Right forelimb (tissue), 1 donor: ENCODE data around the gene TECR.
"Not testable (repeated sequence)": the region's sequence is repeated elsewhere in the genome, so short reads cannot be mapped to it uniquely, and the experiment has no call there.

Source experiments
- DNase-seq: peaks from one replicate; pipeline ENCODE4 v3.0.0-alpha.2; 2018

The TECR gene

DNA sequence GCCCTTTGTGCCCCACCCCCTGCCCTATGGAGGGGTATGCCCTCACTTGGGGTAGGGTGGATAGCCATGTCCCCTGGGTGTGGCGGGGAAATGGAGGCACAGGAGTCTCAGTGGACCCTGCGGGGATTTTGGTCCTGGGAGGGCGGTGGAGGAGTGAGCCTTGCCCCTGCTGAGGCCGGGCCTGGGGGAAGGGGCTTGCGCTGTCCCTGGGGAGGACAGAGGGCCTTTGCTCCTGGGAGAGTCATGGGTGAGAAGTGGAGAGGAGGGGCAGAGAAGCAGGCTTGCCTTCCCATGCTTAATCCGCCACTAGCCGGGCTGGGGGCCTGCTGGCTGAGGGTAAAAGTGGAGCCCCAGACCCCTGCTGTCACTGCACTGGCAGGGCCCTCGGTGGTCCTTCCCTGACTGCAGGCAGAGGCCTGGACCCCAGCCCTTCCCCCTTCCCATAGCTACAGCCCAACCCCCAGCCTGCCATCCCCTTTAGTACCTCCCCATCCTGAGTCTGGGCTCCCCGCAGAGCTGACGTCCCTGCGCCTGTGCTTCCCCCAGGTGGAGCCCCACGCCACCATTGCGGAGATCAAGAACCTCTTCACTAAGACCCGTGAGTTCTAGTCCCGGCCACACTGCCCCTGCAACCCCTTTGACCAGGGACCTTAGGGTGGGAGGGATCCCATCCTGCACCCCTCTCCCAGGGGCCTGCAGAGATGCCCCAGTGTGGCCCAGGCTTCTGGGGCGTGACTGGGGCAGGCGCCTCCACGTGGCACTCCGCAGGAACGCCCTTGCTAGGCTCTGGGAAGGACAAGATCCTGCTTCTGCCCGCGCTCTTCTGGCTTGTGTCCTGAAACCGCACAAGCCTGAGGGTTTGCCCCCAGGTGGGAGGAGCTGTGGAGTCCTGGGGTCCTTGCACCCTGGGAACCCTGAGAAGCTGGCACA lies 33.5 kb downstream of the TECR start:
- no peak for DNase-seq

DNA sequence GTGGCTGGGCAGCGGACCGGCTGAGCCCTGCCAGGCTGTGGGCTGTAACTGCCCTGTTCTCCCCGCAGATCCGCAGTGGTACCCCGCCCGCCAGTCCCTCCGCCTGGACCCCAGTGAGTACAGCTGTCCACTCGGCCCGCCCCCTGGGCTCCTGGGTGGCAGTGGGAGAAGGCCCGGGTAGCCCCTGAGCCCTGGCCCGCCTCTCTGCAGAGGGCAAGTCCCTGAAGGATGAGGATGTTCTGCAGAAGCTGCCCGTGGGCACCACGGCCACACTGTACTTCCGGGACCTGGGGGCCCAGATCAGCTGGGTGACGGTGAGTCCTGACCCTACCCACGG lies 34.2 kb downstream of the TECR start:
- DNase-seq, result no peak

DNA sequence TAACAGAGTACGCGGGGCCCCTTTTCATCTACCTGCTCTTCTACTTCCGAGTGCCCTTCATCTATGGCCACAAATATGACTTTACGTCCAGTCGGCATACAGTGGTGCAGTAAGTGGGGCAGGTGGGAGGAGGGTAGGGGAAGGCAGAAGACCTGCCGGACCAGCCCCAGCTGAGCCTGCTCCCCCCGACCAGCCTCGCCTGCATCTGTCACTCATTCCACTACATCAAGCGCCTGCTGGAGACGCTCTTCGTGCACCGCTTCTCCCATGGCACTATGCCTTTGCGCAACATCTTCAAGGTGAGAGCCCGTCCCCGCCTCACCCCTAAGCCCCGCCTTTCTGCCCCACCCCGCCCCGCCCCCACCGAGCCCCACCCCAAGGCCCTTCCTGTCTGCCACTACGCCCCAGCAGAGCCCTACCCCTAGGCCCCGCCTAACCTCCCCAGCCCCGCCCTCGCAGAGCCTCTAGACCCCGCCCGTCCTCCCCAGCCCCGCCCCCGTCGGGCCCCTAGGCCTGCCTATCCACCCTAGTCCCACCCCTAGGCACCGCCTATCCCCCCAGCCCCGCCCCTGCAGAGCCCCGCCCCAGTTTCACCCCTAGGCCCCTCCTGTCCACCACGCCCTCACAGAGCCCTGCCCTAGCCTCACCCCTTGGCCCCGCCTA lies 34.7 kb downstream of the TECR start:
- no peak for DNase-seq

DNA sequence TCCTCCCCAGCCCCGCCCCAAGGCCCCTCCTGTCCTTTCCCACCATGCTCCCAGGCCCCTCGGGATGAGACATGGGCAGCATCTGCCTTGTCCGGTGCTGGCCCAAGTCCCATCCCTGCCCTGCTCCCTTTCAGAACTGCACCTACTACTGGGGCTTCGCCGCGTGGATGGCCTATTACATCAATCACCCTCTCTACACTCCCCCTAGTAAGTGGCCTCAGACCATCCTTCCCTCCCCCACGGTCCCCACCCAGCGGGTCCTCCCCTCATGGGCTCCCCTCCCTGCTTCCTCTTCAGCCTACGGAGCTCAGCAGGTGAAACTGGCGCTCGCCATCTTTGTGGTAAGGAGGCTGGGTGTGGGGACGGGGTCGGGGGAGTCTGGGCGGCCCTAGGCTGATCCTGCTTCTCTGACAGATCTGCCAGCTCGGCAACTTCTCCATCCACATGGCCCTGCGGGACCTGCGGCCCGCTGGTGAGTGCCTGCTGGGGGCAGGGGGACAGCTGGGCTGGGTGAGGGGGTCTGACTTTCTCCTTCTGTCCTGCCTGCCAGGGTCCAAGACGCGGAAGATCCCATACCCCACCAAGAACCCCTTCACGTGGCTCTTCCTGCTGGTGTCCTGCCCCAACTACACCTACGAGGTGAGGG lies 35.4 kb downstream of the TECR start:
- DNase-seq, result not testable (repeated sequence)

DNA sequence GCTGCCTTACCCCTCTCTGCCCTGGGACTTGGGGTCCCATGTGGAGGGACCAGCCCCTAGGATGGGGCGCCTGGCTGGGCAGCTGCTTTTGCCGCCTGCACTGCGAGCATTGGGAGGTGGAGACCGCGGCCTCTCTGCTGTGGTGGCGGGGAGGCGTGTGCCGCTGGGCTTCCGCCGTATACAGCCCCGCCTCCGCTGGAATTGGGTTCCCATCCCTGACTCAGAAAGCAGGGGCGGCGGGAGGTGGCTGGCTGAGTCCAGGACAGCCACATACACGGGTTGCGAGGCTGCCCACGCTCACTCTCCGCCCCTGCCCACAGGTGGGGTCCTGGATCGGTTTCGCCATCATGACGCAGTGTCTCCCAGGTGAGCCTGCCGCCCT lies 35.9 kb downstream of the TECR start:
- DNase-seq, result no peak

DNA sequence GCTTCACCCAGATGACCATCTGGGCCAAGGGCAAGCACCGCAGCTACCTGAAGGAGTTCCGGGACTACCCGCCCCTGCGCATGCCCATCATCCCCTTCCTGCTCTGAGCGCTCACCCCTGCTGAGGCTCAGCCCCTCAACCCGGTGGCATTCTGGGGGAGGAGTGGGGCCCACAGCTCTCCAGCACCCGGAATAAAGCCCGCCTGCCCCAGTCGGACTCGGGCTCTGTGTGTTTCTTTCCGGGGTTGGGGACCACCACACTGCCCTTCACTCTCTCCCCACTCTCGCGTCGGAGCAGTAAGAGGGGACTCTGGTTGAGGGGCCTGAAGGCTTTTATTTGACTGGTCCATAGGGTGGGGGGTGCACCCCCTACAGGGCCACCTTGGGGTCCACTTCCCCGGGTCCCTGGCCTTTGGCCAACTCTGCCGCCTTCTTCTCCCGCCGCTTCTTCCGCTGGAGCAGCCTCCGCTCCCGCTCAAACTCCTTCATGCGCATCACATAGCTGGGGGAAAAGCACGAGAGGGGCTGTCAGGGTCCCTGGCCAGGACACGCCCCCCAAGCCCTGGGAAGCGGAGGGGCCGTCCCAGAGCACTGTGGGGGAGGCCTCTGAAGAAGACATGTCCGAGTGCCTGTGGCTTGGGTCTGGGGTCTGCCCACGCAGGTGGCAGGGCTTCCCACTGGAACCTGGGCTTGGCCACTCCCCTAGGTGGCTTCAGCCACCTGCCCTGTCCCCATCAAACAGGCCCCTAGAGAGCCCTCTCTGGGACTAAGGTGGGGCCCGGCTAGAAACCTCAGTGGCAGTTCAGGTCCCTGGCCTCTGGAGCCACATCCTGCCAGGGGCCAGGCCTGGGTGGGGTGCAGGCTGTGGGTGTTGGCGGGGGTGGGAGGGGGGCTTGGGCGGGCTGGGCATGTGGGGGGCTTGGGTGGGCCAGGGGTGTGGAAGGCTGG lies 36.6 kb downstream of the TECR start:
- DNase-seq, result no peak

DNA sequence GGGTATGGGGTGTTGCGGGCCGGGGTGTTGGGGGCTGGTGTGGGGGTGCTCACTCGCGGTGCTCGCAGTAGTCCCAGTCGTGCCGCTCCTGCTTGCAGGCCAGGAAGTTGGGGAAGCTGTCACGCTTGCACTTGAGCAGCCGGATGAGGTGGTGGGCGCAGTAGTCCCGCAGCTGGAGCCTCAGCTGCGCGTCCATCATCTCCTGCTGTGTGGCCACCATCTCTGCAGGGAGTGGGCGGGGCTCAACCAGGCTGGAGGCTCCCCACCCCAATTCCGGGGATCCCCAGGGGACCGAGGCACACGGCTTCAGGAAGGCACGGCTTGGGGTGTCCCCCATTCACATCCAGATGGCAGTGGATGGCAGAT lies 37.3 kb downstream of the TECR start:
- no peak for DNase-seq

DNA sequence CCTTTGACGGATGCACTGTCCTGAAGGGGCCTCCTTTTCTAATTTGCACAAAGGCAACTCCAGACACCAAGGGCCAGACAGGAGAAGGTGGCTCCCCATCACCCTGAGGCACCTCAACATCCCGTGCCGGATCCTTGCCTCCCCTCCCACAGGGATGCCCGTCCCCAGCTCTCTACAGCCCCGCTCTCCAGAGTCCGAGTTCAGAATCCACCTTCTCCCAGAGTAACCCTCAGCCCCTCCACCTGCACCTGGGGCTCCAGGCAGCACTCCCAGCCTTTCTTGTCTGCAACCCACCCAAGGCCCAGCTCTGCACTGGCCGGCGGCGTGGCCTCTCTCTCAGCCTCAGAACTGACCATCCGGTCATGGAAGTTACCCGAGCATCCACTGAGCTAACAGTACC lies 37.7 kb downstream of the TECR start:
- DNase-seq, result no peak

DNA sequence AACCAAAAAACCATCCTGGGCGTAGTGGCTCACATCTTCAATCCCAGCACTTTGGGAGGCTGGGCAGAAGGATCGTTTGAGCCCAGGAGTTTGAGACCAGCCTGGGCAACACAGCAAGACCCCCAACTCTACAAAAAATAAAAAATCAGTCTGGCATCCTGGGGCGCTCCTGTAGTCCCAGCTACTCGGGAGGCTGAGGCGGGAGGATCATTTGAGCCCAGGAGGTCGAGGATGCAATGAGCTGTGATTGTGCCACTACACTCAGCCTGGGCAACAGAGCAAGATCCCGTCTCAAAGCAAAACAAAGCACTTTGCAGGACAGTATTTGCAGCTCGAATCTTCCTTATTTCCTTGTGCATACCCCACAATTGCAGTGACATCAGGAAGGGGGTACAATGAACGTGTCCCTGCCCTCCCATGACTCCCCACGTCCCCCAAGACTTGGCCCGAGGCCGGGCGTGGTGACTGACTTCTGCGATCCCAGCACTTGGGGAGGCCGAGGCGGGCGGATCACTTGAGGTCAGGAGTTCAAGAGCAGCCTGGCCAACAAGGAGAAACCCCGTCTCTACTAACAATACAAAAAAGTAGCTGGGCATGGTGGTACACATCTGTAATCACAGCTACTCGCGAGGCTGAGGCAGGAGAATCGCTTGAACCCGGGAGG lies 41.6 kb downstream of the TECR start:
- DNase-seq, result no peak

DNA sequence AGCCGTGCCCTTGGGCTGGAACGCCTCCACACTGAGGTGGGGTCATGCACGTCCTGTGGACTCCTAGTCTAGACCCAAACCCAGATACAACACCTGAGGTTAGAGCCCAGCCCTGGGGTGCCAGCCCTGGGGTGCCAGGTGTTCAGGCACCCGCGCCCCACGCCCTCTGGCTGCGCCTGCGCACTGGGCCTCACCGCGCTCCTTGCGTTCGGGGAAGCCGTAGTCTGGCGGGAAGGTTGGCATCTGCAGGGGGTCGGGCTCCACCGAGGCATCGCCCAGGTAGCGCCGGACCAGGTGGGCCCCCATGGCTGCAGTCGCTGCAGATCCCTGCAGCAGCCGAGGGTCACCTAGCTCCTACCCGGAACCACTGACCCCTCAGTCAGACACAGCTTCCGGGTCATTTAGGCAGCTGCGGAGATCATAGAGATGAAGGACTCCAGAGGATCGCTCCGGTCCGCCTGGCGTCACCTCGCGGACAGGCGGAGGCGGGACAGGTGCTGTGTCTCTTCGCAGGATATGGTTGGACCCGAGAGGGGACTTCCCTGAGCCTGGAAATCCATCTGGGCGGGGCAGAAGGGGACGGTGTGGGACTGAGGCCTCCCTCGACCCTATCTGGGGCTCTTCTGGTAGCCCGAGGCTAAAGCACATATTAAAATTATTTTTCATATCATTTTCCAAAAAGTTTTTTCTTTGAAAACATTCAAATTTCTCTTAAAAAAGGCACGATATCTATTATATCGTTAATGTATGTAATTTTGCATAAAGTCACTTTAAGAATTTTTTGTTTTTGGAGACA lies 42.5 kb downstream of the TECR start, which contains the start of gene NDUFB7:
TSS of gene NDUFB7 (minus strand) at position 372 of the 796 bp plus-strand sequence. CDS start at position 306, 66 bp downstream.
- DNase-seq, result peak; percentile 90

DNA sequence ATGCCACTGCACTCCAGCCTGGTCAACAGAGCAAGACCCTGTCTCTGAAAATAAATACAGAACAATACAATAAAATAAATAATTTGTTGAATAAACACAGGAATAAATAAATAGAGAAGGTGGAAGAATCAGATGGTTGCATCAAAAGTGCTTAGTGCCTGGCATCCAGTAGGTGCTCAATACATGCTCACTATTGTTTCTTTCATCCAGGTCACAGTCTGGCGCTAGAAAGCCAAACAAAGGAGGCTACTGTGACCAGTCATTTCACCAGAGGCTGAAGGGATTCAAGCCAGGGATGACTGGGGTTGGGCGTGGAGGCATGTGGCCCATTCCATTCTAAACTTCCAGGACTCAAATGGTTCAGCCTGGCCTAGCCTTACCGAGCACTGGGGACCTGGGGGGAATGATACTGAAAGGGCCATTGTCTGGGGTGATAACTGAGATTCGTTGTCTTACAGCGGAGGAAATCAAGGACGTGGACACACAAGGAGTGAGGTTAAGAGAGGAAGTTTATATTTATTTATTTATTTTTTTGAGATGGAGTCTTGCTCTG lies 46.1 kb downstream of the TECR start:
- no peak for DNase-seq

DNA sequence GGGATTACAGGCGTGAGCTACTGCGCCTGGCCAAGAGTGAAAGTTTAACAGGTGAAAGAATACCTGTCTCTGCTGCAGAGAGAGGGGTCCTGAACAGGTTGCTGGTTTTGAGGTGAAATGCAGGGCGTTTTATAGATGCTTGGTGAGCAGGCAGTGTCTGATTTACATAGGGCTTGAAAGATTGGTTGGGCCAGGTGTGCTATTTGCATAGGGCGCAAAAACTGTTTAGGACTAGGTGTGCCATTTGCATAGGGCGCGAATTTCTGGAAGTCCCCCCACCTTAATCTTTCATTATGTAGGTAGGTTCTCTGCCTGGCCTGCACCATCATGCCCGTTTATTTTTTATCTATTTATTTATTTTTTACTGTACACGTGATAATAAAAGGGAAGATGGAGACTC lies 47.0 kb downstream of the TECR start:
- DNase-seq, result no peak

DNA sequence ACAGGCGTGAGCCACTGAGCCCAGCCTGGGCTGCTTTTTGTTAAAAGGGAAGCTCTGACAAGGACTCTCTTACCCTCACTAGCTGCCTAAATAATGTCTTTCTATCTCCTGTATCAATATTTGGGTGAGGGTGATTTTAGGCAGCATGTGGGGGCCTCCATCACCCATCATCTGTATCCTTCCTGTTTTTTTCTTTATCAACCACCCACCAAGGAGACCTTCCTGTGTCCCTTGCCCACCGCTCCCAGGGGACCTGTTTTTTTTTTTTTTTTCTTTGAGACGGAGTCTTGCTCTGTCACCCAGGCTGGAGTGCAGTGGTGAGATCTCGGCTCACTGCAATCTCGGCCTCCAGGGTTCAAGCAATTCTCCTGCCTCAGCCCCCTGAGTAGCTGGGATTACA lies 47.9 kb downstream of the TECR start:
- DNase-seq, result no peak

DNA sequence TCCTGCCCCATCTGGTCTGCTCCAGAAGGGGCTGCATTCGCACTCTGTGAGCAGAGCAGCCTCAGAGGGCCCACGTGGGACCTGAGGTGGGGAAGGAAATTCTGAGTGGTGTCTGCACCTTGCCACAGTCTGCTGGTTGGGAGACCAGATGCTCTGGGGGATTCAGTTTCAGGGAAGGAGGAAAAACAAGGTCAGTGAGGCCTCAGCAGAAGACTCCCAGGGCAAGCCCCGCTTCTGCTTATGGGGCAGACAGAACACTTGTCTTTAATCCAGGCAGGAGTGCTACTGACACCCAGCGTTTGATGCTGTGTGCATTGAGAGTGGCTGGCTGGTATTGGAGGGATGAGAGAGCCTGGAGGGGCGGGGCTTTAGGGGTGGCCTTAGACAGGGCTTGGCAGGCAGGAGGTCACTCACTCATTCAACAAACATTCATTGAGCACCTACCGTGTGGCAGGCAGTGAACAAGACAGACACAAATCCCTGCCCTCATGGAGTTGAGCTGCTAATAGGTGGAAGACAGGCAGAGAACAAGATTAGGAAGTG lies 48.6 kb downstream of the TECR start:
- DNase-seq, result no peak

DNA sequence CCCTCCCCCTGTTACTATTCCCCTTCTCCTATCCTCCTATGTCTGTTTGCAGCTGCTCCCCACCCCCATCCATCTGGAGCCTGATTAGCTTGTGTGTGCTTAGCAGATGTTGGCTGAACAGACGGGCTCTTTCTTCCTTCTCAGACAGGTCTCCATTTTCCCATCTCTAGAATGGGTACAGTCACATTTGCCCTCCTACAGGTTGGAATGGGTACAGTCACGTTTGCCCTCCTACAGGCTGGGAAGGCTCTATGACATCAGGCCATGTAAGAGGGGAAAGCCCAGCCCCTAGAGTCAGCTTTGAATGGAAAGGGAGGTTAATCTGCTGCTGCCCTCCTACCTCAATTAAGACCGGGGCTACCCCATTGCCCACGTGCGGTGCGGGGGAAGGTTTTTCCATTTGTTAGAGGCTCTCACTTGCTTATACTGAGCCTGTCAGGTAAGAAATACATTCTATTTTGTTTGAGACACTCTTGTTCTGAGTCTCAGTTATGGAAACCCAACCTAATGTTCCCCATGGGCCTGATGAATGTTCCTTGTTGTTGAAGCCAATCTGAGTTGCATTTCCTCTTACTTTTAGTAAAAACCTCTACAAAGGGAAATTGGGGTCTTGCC lies 51.3 kb downstream of the TECR start:
- DNase-seq, result no peak

DNA sequence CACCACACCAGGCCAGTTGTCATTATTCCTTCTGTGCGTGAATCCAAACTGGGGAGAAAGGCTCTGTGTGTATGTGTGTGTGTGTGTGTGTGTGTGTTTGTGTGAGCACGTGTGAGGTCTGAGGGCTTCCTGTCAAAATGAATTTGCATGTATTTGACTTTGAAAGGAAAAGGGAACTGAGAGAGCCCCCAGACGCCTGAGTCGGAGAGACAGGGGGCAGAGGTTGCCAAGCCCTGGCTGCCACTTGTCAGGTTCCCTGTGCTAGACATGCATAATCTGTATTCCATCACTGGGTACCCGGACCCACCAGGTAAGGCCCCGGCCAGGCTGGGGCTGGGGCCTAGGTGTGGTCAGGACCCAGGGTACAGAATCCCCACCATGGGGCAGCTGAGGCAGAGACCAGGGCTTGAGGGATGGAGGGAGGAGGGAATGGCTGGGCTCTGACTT lies 53.5 kb downstream of the TECR start, which contains the start of gene CLEC17A:
TSS of gene CLEC17A (plus strand) at position 191 of the 447 bp plus-strand sequence. CDS start at position 268, 77 bp downstream.
- no peak for DNase-seq

DNA sequence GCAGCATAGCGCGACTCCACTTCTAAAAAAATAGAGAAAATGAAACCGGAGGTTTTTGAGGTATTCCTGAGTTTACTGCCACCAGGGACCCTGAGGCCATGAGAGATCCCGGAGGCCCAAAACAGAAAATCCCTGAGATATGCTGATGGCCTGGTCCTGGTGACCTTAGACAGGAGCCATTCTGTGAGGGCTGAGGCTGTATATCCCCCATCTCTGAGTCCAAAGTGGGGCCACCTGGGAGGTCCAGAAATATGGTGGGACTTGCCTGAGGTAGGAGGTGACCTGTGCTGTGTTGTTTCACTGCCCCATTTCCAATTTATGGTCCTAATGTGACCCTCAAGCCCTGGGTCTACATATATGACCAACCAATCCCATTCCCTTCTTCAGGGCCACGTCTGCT lies 55.0 kb downstream of the TECR start:
- not testable (repeated sequence) for DNase-seq

DNA sequence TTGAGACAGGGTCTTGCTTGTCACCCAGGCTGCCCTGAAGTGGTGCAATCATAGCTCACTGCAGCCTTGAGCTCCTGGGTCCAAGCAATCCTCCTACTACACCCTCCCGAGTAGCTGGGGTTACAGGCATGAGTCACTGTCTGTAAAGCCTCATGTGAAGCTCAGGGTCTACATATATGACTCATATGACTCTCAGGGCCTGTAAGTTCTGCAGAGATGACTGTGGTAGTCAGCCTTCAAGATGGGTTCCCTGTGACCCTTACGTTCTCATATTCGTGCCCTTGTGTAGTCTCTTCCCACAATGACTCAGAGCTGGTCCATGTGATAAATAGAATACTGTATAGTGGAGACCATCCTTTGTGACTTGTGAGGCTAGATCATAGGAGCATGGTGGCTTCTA lies 55.8 kb downstream of the TECR start:
- DNase-seq, result not testable (repeated sequence)

DNA sequence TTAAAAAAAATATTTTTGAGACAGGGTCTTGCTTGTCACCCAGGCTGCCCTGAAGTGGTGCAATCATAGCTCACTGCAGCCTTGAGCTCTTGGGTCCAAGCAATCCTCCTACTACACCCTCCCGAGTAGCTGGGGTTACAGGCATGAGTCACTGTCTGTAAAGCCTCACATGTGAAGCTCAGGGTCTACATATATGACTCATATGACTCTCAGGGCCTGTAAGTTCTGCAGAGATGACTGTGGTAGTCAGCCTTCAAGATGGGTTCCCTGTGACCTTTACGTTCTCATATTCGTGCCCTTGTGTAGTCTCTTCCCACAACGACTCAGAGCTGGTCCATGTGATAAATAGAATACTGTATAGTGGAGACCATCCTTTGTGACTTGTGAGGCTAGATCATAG lies 60.0 kb downstream of the TECR start:
- DNase-seq, result not testable (repeated sequence)

DNA sequence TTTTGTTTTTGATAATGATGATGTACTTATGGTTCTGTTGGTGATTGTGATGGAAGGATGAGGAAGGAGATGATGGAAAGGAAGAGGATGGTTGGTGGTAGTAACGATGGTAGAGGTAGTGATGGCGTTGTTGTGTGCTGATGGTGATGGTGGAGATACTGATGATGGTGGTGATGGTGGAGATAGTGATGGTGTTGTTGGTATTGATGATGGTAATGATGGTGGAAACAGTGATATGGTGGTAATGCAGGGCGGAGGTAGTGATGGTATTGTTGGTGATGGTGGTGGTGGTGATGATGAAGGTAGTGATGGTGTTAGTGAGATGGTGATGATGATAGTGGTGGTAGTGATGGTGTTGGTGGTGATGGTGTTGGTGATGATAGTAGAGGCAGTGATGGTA lies 66.2 kb downstream of the TECR start:
- DNase-seq, result no peak
